ES-I3 (cell line): Measurements from ENCODE around the gene TTC34.

Source experiments
- H3K36me3 ChIP-seq: 2 replicates; pipeline ENCODE4 v1.6.1; 2013; ENCODE audit warnings: mild to moderate bottlenecking, low read length, control low read depth, moderate library complexity; ENCODE audit not compliant: insufficient read depth
- H3K4me1 ChIP-seq: 2 replicates; pipeline ENCODE4 v1.6.1; 2013; ENCODE audit warnings: mild to moderate bottlenecking, control low read depth, low read length; ENCODE audit not compliant: insufficient read depth
- H3K9ac ChIP-seq: 2 replicates; pipeline ENCODE4 v1.6.1; 2013; ENCODE audit warnings: low read depth, mild to moderate bottlenecking, low read length, moderate library complexity
- H3K9me3 ChIP-seq: 2 replicates; pipeline ENCODE4 v1.6.1; 2013; ENCODE audit warnings: mild to moderate bottlenecking, low read length, moderate library complexity; ENCODE audit not compliant: control insufficient read depth, insufficient read depth

TTC34 gene

DNA sequence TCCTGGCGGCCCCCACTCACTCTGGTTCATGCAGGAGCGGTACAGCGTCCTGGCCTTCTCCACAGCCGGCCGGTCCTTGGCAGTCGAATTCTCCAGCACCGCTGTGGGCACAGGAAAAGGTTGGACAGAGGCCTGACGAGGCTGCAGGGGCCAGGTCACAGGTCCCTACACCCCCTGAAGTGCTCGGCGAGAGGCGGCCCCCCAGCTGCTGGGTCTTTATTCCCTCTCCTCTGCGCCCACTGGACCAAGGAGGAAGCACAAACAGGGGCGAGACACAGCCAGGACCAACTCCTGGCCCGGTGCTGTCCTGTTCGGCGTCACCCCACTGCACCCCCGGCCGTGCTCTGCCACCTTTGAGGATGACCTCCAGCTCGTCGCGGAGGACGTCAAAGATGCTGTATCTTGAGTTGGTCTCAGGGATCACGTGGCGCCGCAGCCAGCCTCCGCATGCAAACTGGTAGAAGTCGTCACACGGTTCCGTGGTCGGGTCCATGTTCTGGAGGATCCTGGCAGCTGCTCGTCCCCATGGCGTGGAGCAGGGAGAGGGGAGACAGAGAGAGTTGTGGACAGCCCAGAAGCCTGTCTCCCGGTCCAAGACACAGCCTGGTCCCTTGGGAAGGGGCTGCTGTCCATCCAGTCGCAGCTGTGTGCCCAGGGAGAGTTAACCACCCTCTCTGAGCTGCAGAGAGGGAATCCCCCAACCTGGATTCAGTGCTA, 192.0 kb downstream of the TTC34 start:
- Histone ChIP-seq H3K36me3 (no peaks in the 10 kb centered on the region), H3K9me3 (no peaks in the 10 kb centered on the region), H3K9ac (no peak overlapping the region), H3K4me1 (no peaks in the 10 kb centered on the region; the same call in 1 of the 2 replicates)

DNA sequence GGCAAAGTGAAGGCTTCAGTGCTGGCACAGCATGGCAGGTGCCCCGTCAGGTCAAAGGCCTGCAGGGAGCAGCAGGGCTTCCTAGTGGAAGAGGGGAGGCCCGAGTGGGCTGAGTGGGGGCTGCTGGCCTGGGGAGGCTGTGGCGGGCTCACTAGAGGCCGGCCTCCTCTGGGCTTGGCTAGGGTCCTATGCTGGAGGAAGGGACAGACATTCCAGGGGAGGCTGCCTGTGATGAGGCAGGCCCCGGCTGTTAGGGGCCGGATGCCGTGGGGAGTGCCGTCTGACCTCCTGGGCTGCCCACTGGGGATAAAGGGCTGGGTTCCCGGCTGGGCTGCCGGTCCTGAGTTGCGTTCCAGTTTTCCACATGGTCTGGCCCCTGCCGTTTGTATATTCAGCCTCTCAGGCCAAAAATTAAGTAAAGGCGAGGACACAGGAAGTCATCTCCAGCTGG, 193.8 kb downstream of the TTC34 start:
- Histone ChIP-seq H3K4me1 (no peaks in the 10 kb centered on the region; the same call in 1 of the 2 replicates), H3K36me3 (no peaks in the 10 kb centered on the region), H3K9me3 (no peaks in the 10 kb centered on the region), H3K9ac (no peak overlapping the region)

GRCh38 chr1:2606881-2607621, 194.4 kb downstream of the TTC34 start:
- Histone ChIP-seq H3K9me3 (no peaks in the 10 kb centered on the region), H3K36me3 (no peaks in the 10 kb centered on the region), H3K9ac (no peak overlapping the region), H3K4me1 (no peaks in the 10 kb centered on the region; the same call in 1 of the 2 replicates)

- Histone ChIP-seq H3K9me3 (no peaks in the 10 kb centered on the region), H3K9ac (no peak overlapping the region), H3K36me3 (no peaks in the 10 kb centered on the region), H3K4me1 (no peaks in the 10 kb centered on the region; the same call in 1 of the 2 replicates)
Observed at GRCh38 chr1:2606396-2606880, 195.1 kb downstream of the TTC34 start.

DNA sequence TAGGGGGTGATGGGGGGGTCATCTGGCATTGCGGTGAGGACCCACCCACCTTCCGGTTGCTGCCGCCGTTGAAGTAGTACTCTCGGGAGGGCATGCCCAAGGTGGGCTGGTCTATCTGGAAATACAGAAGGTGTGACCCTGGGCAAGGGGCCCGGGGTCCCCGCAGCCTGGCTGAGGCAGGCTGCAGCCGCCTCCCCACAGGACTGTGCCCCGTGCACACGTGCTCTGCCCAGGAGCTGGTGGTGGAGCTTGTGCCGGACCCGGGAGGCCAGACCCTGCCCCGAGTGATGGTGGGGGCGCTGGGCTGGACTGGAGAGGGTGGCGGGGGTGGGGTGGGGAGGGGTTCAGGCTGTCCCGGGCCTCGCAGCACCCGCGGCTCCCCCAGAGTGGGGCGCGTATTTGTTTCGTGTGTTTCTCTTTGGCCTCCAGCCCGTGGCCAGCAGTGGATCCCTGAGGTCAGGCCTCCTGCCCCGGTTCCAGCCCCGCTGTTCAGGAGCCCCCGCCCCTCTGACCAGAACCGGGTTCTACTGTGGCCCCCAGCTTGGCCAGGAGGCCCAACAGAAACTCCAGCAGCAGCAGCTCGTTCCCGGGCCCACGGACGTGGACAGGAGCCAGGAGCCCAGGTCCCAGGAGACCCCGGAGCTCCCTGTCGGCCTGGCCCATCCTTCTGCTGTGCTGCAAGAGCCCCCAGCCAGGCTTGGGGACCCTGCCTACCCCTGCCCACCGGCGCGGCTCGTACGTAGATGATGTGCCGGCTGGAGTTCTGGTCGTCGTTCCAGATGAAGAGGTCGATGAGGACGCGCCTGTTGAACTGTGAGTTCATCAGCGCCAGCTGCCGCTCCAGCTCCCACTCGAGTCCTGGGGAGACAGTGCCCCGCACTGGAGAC, 195.7 kb downstream of the TTC34 start:
- Histone ChIP-seq H3K4me1 (no peaks in the 10 kb centered on the region; the same call in 1 of the 2 replicates), H3K36me3 (no peaks in the 10 kb centered on the region), H3K9ac (no peak overlapping the region), H3K9me3 (no peaks in the 10 kb centered on the region)

DNA sequence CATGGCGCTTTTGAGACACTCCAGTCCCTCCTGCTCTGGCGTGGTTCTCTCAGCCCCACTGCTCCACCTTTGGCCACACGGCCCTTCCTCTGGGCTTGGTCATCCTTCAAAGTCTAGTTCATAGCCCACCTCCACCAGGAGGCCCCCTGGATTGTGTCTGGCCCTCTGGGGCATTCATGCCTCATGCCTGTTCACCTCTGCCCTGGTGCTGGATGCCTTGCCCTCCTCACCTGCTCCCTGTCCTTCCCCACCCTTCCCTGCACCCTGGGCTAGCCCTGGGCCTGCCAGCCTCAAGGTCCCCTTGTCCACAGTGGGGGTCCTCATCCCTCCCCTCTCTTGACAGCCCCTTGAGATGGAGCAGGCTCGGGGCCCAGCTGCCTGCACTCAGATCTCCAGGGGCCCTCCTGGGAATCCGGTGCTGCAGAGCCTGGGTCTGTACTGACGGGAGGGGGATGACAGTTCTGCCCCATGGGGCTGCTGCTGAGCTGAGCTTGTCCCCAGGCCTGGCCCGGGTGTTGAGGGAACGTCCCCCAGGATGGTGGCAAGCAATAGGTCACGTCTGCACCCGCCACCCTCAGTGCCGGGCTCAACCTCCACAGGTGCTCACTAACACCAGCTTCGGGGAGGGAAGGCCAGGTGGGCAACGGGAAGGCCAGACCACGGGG, 196.5 kb downstream of the TTC34 start:
- H3K9ac ChIP-seq = no peak overlapping the region
- H3K4me1 ChIP-seq = no peaks in the 10 kb centered on the region
- no peaks in the 10 kb centered on the region for H3K9me3 ChIP-seq
- H3K36me3 ChIP-seq = no peaks in the 10 kb centered on the region

- no peaks in the 10 kb centered on the region for H3K36me3 ChIP-seq
- no peaks in the 10 kb centered on the region for H3K9me3 ChIP-seq
- H3K9ac ChIP-seq = no peak overlapping the region
- no peaks in the 10 kb centered on the region for H3K4me1 ChIP-seq
Observed at GRCh38 chr1:2604156-2604843, 197.2 kb downstream of the TTC34 start.

DNA sequence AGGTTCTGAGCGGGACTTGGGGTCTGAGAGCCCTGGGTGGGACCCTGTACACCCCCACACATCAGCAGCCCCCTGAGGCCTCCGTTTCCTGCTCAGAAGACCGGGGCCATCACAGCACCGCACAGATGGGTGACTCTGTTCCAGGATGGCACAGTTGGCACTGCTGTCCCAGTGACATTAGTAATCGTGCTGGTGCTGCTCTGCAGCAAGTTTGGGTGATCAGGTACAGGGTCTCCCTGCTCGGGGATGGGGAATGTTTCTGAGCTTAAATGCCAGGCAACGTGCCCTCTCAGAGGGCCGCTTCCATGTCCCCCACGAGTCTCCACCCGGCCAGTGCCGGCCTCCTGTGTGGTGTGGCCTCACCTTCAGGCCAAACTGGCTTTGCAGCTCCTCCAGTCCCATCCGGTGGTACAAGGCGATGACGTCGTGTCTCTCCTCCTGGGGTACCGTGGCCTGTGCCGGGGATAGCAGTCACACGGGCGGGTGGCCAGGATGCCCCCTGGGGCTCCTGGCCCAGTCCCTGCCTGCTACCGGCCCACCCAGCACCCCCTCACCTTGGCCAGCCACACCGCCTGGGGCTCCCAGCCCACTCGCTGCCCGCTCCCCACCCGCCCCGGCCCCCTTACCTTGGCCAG, 197.9 kb downstream of the TTC34 start:
- no peaks in the 10 kb centered on the region for H3K36me3 ChIP-seq
- H3K4me1 ChIP-seq = no peaks in the 10 kb centered on the region
- no peak overlapping the region for H3K9ac ChIP-seq
- H3K9me3 ChIP-seq = no peaks in the 10 kb centered on the region

GRCh38 chr1:2602866-2603520, 198.5 kb downstream of the TTC34 start:
- H3K36me3 ChIP-seq = no peaks in the 10 kb centered on the region
- H3K4me1 ChIP-seq = no peaks in the 10 kb centered on the region
- no peak overlapping the region for H3K9ac ChIP-seq
- H3K9me3 ChIP-seq = no peaks in the 10 kb centered on the region; the same call in 1 of the 2 replicates

DNA sequence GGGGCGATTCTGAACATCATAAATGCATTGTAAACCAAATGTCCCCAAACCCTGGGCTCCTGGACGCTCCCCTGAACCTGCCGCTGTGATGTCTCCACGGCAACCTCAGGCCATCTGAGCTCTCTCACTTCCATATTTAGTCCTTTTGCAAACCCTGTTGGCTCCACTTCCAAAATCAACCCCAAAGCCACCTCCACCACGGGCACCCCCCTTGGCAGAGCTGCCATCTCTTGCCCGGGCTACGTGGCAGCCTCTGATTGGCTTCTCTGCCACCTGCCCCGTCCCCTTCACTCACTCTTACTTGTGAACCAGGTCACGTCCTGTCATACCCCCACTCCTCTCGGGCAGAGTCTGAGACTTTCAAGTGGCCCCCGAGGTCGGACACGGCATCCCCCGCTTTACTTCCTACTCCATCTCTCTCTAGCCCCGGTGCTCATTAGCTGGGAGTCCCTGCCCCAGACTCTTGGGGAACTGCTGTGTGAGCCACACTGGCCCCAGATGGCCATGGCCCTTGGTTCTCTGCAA, 199.1 kb downstream of the TTC34 start:
- Histone ChIP-seq H3K36me3 (no peaks in the 10 kb centered on the region), H3K9ac (no peak overlapping the region), H3K9me3 (no peaks in the 10 kb centered on the region; the same call in 1 of the 2 replicates), H3K4me1 (no peaks in the 10 kb centered on the region)

GRCh38 chr1:2601721-2602303, 199.7 kb downstream of the TTC34 start:
- Histone ChIP-seq H3K36me3 (no peaks in the 10 kb centered on the region), H3K4me1 (no peaks in the 10 kb centered on the region), H3K9ac (no peak overlapping the region), H3K9me3 (no peaks in the 10 kb centered on the region; the same call in 1 of the 2 replicates)

GRCh38 chr1:2598329-2598931, 203.1 kb downstream of the TTC34 start:
- H3K4me1 ChIP-seq = no peaks in the 10 kb centered on the region
- H3K9me3 ChIP-seq = no peaks in the 10 kb centered on the region; the same call in 1 of the 2 replicates

More at GRCh38 chr1:2598329-2598931, 203.1 kb downstream of the TTC34 start:
- H3K36me3 ChIP-seq = no peaks in the 10 kb centered on the region
- H3K9ac ChIP-seq = no peak overlapping the region
